GM23338 (cell line): ENCODE data around the gene SMTN.

Experiments used
- CREB1 ChIP-seq: fragments of 250-450 bp; sonication (Bioruptor Pico); IDR thresholded peaks from 2 replicates; pipeline ENCODE4 v1.5.0; 2020; ENCODE audit warnings: low read depth, mild to moderate bottlenecking, moderate library complexity
- CTCF ChIP-seq, 2 experiments: fragments of 200-600 bp in 1 of 2; sonication (generic) in 1 of 2; conservative IDR thresholded peaks; 2 replicates each; pipeline versions ENCODE4 v1.5.1 to v1.6.1; 2016 to 2017; ENCODE audit warnings: antibody characterized with exemption in 2 of 2, low read depth in 2 of 2, mild to moderate bottlenecking in 2 of 2, moderate library complexity in 1 of 2
- EZH2 ChIP-seq: fragments of 200-600 bp; sonication (generic); IDR thresholded peaks from one replicate; pipeline ENCODE4 v1.8.0; 2017; ENCODE audit warnings: antibody characterized with exemption, mild to moderate bottlenecking, low read depth; ENCODE audit not compliant: unreplicated experiment
- EZH2phosphoT487 ChIP-seq: fragments of 200-600 bp; sonication (generic); IDR thresholded peaks from one replicate; pipeline ENCODE4 v1.8.1; 2018; ENCODE audit warnings: antibody characterized with exemption; ENCODE audit not compliant: unreplicated experiment
- NANOG ChIP-seq: IDR thresholded peaks from 2 replicates; pipeline ENCODE4 v1.6.1; 2016; ENCODE audit warnings: antibody characterized with exemption, borderline replicate concordance
- POLR2AphosphoS5 ChIP-seq: IDR thresholded peaks from 2 replicates; pipeline ENCODE4 v1.6.1; 2016; ENCODE audit warnings: antibody characterized with exemption, low read depth
- STAT1 ChIP-seq: IDR thresholded peaks from one replicate; pipeline ENCODE4 v1.6.1; 2016; ENCODE audit warnings: antibody characterized with exemption; ENCODE audit not compliant: unreplicated experiment
- ZNF114 ChIP-seq: fragments of 250-450 bp; sonication (Bioruptor Pico); IDR thresholded peaks from 2 replicates; pipeline ENCODE4 v1.5.0; 2020; ENCODE audit warnings: mild to moderate bottlenecking, moderate library complexity
- ZNF331 ChIP-seq: fragments of 250-450 bp; sonication (Bioruptor Pico); IDR thresholded peaks from 2 replicates; pipeline ENCODE4 v1.5.0; 2020; ENCODE audit warnings: low read depth, mild to moderate bottlenecking, moderate library complexity
- TF ChIP-seq, protein P1 (sequence below): IDR thresholded peaks from one replicate; pipeline ENCODE4 v1.6.1; 2018; ENCODE audit warnings: antibody characterized with exemption; ENCODE audit not compliant: unreplicated experiment
- TF ChIP-seq, protein P2 (sequence below): IDR thresholded peaks from 2 replicates; pipeline ENCODE4 v1.6.1; 2016; ENCODE audit warnings: antibody characterized with exemption

- no peak for TF ChIP-seq CTCF (conservative IDR thresholded peaks at IDR 0.05; ENCODE audit: low read depth in 2 of 2)
- TF ChIP-seq EZH2phosphoT487 = no peak
- no peak for TF ChIP-seq EZH2
- TF ChIP-seq STAT1 = no peak
- TF ChIP-seq CREB1 = no peak
- no peak for TF ChIP-seq POLR2AphosphoS5
- TF ChIP-seq, protein P1, sequence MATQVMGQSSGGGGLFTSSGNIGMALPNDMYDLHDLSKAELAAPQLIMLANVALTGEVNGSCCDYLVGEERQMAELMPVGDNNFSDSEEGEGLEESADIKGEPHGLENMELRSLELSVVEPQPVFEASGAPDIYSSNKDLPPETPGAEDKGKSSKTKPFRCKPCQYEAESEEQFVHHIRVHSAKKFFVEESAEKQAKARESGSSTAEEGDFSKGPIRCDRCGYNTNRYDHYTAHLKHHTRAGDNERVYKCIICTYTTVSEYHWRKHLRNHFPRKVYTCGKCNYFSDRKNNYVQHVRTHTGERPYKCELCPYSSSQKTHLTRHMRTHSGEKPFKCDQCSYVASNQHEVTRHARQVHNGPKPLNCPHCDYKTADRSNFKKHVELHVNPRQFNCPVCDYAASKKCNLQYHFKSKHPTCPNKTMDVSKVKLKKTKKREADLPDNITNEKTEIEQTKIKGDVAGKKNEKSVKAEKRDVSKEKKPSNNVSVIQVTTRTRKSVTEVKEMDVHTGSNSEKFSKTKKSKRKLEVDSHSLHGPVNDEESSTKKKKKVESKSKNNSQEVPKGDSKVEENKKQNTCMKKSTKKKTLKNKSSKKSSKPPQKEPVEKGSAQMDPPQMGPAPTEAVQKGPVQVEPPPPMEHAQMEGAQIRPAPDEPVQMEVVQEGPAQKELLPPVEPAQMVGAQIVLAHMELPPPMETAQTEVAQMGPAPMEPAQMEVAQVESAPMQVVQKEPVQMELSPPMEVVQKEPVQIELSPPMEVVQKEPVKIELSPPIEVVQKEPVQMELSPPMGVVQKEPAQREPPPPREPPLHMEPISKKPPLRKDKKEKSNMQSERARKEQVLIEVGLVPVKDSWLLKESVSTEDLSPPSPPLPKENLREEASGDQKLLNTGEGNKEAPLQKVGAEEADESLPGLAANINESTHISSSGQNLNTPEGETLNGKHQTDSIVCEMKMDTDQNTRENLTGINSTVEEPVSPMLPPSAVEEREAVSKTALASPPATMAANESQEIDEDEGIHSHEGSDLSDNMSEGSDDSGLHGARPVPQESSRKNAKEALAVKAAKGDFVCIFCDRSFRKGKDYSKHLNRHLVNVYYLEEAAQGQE = no peak
- TF ChIP-seq, protein P2, sequence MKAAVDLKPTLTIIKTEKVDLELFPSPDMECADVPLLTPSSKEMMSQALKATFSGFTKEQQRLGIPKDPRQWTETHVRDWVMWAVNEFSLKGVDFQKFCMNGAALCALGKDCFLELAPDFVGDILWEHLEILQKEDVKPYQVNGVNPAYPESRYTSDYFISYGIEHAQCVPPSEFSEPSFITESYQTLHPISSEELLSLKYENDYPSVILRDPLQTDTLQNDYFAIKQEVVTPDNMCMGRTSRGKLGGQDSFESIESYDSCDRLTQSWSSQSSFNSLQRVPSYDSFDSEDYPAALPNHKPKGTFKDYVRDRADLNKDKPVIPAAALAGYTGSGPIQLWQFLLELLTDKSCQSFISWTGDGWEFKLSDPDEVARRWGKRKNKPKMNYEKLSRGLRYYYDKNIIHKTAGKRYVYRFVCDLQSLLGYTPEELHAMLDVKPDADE = no peak
- TF ChIP-seq ZNF331 (CRISPR knock-in tag) = no peak
- no peak for TF ChIP-seq ZNF114 (CRISPR knock-in tag)
- no peak for TF ChIP-seq NANOG
Observed at GRCh38 chr22:31119026-31119717, 38.1 kb downstream of the SMTN start.
